Measurements from ENCODE around the gene GREM2.

The GREM2 gene

GRCh38 chr1:240562111-240562590 is 49.8 kb downstream of the GREM2 start:
- no peak for DNase-seq (ENCODE audit: low read depth in 1 of 2, low spot score in 1 of 2)

GRCh38 chr1:240559781-240560180 is 52.2 kb downstream of the GREM2 start:
- no peak for DNase-seq (ENCODE audit: low read depth in 1 of 2, low spot score in 1 of 2)

GRCh38 chr1:240555524-240555923 is 56.4 kb downstream of the GREM2 start:
- DNase-seq (ENCODE audit: low read depth in 1 of 2, low spot score in 1 of 2) = no peak

GRCh38 chr1:240553351-240553750 is 58.6 kb downstream of the GREM2 start:
- DNase-seq (ENCODE audit: low read depth in 1 of 2, low spot score in 1 of 2) = no peak

- no peak for DNase-seq (ENCODE audit: low read depth in 1 of 2, low spot score in 1 of 2)
These were observed 72.1 kb downstream of the GREM2 start for GRCh38 chr1:240539769-240540414.

- DNase-seq (ENCODE audit: low read depth in 1 of 2, low spot score in 1 of 2) = no peak
These were observed 73.1 kb downstream of the GREM2 start for GRCh38 chr1:240538776-240539430.

- DNase-seq (ENCODE audit: low read depth in 1 of 2, low spot score in 1 of 2) = no peak
These were observed 78.7 kb downstream of the GREM2 start for GRCh38 chr1:240533154-240533780.

GRCh38 chr1:240528591-240528990 is 83.4 kb downstream of the GREM2 start:
- no peak for DNase-seq (ENCODE audit: low read depth in 1 of 2, low spot score in 1 of 2)

GRCh38 chr1:240527086-240527485 is 84.9 kb downstream of the GREM2 start:
- no peak for DNase-seq (ENCODE audit: low read depth in 1 of 2, low spot score in 1 of 2)

- no peak for DNase-seq (ENCODE audit: low read depth in 1 of 2, low spot score in 1 of 2)
These were observed 85.6 kb downstream of the GREM2 start for GRCh38 chr1:240526312-240526711.

GRCh38 chr1:240524356-240525069 is 87.4 kb downstream of the GREM2 start:
- no peak for DNase-seq (ENCODE audit: low read depth in 1 of 2, low spot score in 1 of 2)

GRCh38 chr1:240522122-240522822 is 89.7 kb downstream of the GREM2 start:
- no peak for DNase-seq (ENCODE audit: low read depth in 1 of 2, low spot score in 1 of 2)

- DNase-seq (ENCODE audit: low read depth in 1 of 2, low spot score in 1 of 2) = no peak
These were observed 94.1 kb downstream of the GREM2 start for GRCh38 chr1:240517891-240518290.

- DNase-seq (ENCODE audit: low read depth in 1 of 2, low spot score in 1 of 2) = no peak
These were observed 95.9 kb downstream of the GREM2 start for GRCh38 chr1:240516069-240516468.

- DNase-seq (ENCODE audit: low read depth in 1 of 2, low spot score in 1 of 2) = no peak
These were observed 96.5 kb downstream of the GREM2 start for GRCh38 chr1:240515505-240515904.

GRCh38 chr1:240511789-240512188 is 100.2 kb downstream of the GREM2 start:
- no peak for DNase-seq (ENCODE audit: low read depth in 1 of 2, low spot score in 1 of 2)

GRCh38 chr1:240508950-240509349 is 103.0 kb downstream of the GREM2 start:
- DNase-seq (ENCODE audit: low read depth in 1 of 2, low spot score in 1 of 2) = no peak

GRCh38 chr1:240508201-240508600 is 103.8 kb downstream of the GREM2 start:
- no peak for DNase-seq (ENCODE audit: low read depth in 1 of 2, low spot score in 1 of 2)

- DNase-seq (ENCODE audit: low read depth in 1 of 2, low spot score in 1 of 2) = no peak
These were observed 105.8 kb downstream of the GREM2 start for GRCh38 chr1:240506176-240506575.

GRCh38 chr1:240503558-240503957 is 108.4 kb downstream of the GREM2 start:
- no peak for DNase-seq (ENCODE audit: low read depth in 1 of 2, low spot score in 1 of 2)

GRCh38 chr1:240503036-240503435 is 108.9 kb downstream of the GREM2 start:
- DNase-seq (ENCODE audit: low read depth in 1 of 2, low spot score in 1 of 2) = no peak

Data from activated T-helper 1 cell treated with anti-CD3 and anti-CD28 coated beads, Interleukin-2, amount 50 U/mL, for 16 hours (primary cell).